ENCODE measurements around the gene AGPAT3.

The AGPAT3 gene

GRCh38 chr21:43983390-43983789 is 118.4 kb downstream of the AGPAT3 start:
- no peak for DNase-seq

GRCh38 chr21:43983860-43984420 is 118.9 kb downstream of the AGPAT3 start:
- DNase-seq, result no peak

- no peak for DNase-seq
Measured at GRCh38 chr21:43984905-43985689, 120.1 kb downstream of the AGPAT3 start.

DNA sequence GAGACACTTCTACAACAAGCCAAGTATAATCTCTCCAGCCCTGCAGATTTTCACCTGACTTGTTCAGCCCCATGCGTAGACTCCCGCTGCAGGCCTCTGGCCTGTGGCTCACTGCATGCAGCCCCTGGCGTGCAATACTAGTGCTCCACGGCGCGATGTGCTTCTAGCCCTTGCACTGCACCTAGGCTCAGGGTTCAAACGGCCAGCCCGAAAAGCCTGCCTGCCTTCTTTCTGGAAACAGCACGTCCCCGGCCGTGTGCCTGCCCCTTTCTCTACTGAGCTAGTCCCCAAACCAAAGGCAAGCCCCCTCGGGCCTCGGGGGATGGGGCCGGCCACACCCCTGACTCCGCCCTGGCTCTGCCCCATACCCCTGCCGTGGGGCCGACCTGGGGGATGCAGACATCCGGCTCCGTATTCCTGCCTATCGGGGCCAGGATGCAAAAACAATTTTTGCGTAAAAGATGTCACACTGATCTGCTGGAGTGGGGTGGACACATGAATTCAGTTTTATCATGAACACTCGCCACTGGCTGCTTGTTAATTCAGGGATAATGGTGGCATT is 120.7 kb downstream of the AGPAT3 start:
- no peak for DNase-seq

DNA sequence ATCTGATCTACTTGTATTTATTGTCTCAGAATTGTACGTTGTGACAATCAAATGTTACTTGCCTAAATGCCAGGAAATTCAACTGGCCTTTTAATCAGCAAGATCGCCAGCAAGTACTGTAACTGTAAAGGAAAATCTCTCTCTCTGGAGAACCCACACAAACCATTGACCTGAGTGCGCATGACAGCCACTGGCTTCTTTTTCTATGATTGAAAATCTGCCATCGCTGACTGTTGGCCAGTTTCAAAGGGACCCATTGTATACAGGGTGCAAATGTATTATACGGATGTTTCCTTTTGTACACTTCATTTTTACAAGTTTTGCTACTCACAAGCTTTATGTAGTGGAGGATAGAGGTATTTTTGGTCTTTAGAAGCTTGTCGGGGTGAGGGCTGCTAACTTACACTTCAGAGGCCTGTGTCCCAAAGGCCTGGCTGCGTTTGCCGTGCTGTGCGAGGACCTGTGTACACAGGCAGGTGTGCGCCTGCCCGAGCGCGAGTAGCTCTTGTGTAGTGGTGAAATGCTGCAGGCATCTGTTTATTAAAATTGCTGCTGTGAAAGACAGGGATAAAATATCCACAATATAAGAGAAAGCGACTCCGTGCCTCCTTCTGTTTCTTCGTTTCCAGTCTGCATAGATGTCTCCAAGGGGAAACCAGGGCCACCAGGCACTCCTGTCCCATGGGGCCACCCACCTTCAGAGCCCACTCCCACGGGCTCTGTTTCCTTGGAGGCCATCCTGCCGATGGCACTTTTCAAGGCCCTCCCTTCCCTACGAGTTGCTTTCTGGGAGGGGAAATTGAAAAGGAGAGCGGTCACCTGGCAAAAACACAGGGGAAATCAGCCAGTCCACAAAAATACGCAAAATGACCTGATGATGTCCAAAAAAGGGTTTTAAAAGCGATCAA is 121.8 kb downstream of the AGPAT3 start:
- no peak for DNase-seq

DNA sequence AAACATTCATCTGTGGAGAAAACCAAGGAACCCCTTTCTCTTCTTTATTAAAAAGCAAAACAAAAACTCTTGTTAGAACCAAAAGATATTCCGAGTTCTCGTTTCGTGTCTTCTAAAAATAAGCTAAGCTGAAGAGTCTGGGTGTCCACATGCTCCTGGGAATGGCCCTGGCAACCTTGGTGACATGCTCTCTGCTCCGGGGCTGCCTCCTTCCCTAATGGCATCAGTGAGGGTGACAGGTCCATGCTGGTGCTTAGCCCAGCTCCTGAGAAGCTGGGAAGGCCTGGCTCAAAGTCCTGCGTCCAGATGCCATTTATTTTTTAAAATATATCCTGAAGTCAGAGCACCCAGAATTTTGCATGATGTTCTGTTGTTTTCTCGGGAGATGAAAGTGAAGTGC is 122.5 kb downstream of the AGPAT3 start:
- DNase-seq, result no peak

- DNase-seq, result no peak
Measured at GRCh38 chr21:43988016-43988415, 123.0 kb downstream of the AGPAT3 start.

- DNase-seq, result no peak
Measured at GRCh38 chr21:43988506-43989230, 123.6 kb downstream of the AGPAT3 start.

DNA sequence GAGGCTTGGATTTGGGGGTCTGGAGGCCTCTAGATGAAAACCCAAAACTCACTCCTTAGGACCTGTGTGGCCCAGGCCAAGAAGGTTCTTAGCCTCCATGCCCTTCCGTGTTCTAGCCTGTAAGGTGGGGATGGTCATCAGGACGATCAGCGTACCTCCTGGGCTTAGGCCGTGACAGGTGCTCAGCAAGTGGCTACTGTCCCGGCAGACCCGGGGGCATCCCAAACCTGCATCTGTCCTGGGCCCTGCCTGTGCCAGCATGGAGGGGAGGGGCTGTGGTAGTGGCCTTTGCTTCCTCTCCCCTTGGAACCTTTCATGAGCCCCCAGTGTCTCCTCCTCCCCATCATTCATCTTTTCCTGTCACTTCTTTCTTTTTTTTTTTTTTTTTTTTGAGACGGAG is 124.4 kb downstream of the AGPAT3 start:
- DNase-seq, result no peak

- DNase-seq, result no peak
Measured at GRCh38 chr21:43991447-43991991, 126.5 kb downstream of the AGPAT3 start.

- no peak for DNase-seq
Measured at GRCh38 chr21:43992121-43992520, 127.1 kb downstream of the AGPAT3 start.

GRCh38 chr21:43993420-43993934 is 128.5 kb downstream of the AGPAT3 start:
- no peak for DNase-seq

DNA sequence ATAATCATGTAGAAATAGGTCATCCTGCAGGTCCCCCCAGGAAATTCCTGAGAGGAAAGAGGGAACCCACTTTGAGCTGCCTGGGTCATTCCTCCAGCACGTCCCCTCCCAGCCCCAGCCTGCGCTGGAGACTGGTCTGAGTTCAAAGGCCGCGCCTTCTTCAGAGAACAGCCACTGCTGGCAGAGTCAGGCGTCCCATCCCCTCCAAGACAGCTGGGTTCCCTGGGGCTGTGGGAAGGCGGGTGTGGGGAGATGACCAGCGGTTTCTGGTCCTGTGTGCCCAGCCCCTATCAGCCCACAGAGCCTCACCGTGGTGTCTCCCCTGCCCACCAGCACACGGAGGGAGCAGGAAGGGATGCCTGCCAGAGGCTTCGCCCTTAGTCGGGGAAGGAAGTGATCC is 129.1 kb downstream of the AGPAT3 start:
- DNase-seq, result no peak

DNA sequence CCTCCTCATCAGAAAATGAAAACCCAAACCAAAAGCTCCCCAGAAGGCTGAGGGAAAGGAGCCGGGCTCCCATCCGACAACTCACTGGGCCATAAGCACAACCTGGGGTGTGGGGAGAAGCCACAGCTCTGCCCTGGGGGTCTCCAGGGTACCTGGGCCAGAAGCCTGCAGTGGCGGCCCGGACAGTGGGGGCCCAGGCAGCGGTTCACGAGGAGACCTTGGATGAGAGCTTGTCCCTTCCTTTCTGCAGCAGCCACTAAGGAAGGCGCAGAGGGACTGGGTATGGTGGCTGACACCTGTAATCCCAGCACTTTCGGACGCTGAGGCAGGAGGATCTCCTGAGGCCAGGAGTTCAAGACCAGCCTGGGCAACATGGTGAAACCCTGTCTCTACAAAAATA is 129.6 kb downstream of the AGPAT3 start:
- no peak for DNase-seq

- DNase-seq, result no peak
Measured at GRCh38 chr21:43995521-43996105, 130.6 kb downstream of the AGPAT3 start.

GRCh38 chr21:43997766-43998742 is 133.0 kb downstream of the AGPAT3 start:
- no peak for DNase-seq

DNA sequence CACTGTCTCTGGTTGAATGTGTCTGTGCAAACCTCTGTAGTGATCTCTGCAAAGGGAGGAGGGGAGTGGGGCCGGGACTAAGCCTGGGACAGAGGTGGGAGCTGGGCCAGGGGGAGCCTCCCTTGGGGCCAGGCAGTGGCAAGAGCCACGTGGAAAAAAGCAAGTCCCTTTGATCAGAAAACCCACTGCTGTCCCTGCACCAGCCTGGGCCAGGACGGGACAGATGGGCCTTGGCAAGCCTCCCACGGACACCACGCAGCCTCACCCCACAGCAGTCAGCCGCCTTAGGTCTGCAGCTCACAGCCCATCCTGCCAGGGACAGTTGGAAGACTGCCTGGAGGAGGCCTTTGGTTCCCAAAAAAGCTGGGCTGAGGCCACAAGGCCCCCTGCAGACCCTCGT is 135.3 kb downstream of the AGPAT3 start:
- no peak for DNase-seq

GRCh38 chr21:44002511-44002910 is 137.5 kb downstream of the AGPAT3 start:
- no peak for DNase-seq

DNA sequence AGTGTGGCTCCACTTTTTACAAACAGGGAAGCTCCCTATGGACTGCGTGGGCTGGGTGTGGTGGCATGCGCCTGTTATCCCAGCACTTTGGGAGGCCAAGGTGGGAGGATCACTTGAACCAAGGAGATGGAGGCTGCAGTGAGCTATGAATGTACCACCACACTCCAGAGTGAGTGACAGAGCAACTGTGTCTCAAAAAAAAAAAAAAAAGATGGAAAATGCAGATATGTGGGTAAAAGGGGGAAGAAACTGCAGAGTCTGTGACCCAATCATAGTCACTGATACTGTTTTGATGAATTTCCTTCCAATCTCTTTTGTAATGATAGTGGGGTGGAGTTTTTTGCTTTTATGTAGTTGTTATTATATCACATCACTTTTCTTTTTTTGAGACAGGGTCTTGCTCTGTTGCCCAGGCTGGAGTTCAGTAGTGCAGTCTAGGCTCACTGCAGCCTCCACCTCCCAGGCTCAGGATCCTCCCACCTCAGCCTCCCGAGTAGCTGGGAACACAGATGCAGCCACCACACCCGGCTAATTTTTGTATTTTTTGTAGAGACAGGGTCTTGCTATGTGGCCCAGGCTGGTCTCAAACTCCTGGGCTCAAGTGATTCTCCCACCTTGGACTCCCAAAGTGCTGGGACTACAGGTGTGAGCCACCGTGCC is 138.4 kb downstream of the AGPAT3 start:
- DNase-seq, result no peak

- no peak for DNase-seq
Measured at GRCh38 chr21:44005071-44005470, 140.0 kb downstream of the AGPAT3 start.
